ENCODE results near the gene SLC6A12. TPM values are rescaled to one million over a fixed set of nuclear protein-coding genes. Genes with fewer than 3 reads are reported as not detected.
"Not testable (repeated sequence)": the region's sequence is repeated elsewhere in the genome, so short reads cannot be mapped to it uniquely, and the experiment has no call there.

SLC6A12 gene
- total and polyA plus RNA-seq, 11 donors: 0.11 to 3.8 (median 0.86) TPM; not detected in 1

DNA sequence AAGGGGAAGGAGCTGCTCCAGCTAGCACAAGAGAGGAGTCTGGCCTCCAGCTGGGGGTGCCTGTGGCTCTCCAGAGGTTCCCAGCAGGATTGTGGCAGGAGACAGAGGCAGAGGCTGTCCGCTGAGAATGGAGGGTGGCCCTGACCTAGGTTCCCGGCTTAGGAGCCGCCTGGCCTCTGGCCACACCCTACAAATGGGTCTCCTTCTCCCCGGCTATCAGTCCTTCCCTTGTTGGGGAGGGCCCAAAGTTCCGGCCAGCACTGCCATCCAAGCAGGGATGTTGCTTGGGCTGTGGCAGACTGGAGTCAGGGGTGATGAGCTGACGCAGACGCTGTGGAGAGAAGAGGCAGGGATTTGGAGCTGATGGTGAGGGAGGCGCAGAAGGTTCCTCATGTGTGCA, 23.1 kb downstream of the SLC6A12 start:
- Histone ChIP-seq H3K9me3 (no peaks in the 10 kb centered on the region), H3K27me3 (no peaks in the 10 kb centered on the region), H3K4me3 (no peak overlapping the region), H3K36me3 (no peaks in the 10 kb centered on the region), H3K27ac (no peak overlapping the region), H3K4me1 (peaks cover 0 to 13% (median 7%) of the 10 kb centered on the region in 12 donors)
- peak in 1 of 5 donors; percentile 42 for DNase-seq
- TF ChIP-seq, protein P1, sequence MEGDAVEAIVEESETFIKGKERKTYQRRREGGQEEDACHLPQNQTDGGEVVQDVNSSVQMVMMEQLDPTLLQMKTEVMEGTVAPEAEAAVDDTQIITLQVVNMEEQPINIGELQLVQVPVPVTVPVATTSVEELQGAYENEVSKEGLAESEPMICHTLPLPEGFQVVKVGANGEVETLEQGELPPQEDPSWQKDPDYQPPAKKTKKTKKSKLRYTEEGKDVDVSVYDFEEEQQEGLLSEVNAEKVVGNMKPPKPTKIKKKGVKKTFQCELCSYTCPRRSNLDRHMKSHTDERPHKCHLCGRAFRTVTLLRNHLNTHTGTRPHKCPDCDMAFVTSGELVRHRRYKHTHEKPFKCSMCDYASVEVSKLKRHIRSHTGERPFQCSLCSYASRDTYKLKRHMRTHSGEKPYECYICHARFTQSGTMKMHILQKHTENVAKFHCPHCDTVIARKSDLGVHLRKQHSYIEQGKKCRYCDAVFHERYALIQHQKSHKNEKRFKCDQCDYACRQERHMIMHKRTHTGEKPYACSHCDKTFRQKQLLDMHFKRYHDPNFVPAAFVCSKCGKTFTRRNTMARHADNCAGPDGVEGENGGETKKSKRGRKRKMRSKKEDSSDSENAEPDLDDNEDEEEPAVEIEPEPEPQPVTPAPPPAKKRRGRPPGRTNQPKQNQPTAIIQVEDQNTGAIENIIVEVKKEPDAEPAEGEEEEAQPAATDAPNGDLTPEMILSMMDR (IDR thresholded peaks at IDR 0.05): no peak
- no peak for TF ChIP-seq POLR2A (IDR thresholded peaks at IDR 0.05)
- no peak for ATAC-seq
- intact Hi-C loops (cut with DNase I): no loop called here
- 91 to 95% (median 93%) methylated on average over 7 to 8 of the region's 8 CpGs for WGBS, 4 donors

DNA sequence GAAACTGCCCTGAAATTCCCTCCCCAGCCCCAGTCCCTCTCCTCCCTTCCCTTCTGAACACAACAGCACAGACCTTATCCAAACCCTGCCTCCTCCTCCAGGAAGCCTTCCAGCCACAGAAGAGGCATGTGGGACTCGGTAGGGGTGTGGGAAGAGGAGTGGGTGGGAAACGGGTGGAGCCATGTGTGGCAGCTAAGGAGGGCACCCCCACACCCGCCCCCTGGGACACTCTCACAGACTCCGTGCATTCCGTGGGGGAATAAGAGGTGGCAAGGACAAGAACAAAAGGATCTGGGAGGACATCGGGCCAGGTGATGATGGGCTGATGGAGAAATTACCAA, 24.4 kb downstream of the SLC6A12 start:
- Histone ChIP-seq H3K27me3 (no peaks in the 10 kb centered on the region), H3K36me3 (no peaks in the 10 kb centered on the region), H3K4me3 (peak overlapping the region in 2 of 12 donors; percentile 60), H3K4me1 (peaks cover 0 to 13% (median 7%) of the 10 kb centered on the region in 12 donors), H3K9me3 (no peaks in the 10 kb centered on the region), H3K27ac (peak overlapping the region in 1 of 12 donors; percentile 50)
- 67 to 76% (median 72%) methylated on average over 6 of the region's 6 CpGs for WGBS, 4 donors
- ATAC-seq (no peak), DNase-seq (peak in 2 of 5 donors; percentile 17 to 37)
- TF ChIP-seq, protein P1 (IDR thresholded peaks at IDR 0.05): no peak
- TF ChIP-seq POLR2A (IDR thresholded peaks at IDR 0.05): no peak
- intact Hi-C loops (cut with DNase I): no loop called here

DNA sequence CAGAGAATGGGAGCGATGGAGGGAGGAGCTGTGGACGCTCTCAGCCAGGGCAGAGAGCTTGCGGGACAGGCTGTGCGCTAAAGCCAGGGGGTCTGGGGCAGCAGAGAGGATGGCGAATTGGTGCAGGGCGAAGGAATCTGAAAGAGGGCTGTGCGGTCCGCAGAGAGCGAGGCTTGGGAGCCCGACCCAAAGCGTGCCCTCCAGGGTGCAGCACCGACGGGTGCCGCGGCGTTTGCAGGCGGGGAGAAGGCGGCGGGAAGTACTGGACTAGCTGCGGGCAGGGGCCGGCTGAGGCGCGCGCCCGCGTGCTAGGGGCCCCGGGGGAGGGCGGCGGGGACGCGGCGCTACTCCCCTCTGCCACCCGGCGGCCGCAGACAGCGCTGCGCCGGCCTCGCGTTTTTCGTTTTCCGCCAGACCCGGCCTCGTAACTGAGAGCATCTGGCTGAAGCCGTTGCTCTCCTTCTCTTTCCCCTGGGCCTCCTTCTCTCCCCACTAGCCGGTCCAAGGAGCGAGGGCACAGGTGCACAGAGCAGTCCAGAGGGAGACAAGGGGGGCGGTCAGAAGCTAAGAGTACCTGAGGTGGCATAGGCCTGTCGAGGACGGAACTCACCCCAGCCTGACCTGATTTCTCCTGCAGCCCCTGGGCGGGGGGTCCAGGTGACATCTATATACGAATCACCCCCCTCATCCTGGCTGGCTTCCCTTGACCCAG, 24.9 kb downstream of the SLC6A12 start:
- H3K36me3 ChIP-seq: no peaks in the 10 kb centered on the region
- intact Hi-C loops (cut with DNase I): no loop called here
- H3K4me3 ChIP-seq: peak overlapping the region in 11 of 12 donors; percentile 7 to 66 (median 54)
- WGBS, 4 donors: 8 to 13% (median 9%) methylated on average over 26 to 52 of the region's 52 CpGs
- H3K4me1 ChIP-seq: peaks cover 0 to 13% (median 7%) of the 10 kb centered on the region in 12 donors
- H3K27ac ChIP-seq: peak overlapping the region in 2 of 12 donors; percentile 44 to 50
- TF ChIP-seq, protein P1 (IDR thresholded peaks at IDR 0.05): peak; percentile 60 to 93 (median 91)
- TF ChIP-seq POLR2A (IDR thresholded peaks at IDR 0.05): no peak
- ATAC-seq: peak; percentile 72 to 92 (median 86)
- no peaks in the 10 kb centered on the region for H3K27me3 ChIP-seq
- DNase-seq: peak in 4 of 5 donors; percentile 63 to 83 (median 72)
- no peaks in the 10 kb centered on the region for H3K9me3 ChIP-seq

DNA sequence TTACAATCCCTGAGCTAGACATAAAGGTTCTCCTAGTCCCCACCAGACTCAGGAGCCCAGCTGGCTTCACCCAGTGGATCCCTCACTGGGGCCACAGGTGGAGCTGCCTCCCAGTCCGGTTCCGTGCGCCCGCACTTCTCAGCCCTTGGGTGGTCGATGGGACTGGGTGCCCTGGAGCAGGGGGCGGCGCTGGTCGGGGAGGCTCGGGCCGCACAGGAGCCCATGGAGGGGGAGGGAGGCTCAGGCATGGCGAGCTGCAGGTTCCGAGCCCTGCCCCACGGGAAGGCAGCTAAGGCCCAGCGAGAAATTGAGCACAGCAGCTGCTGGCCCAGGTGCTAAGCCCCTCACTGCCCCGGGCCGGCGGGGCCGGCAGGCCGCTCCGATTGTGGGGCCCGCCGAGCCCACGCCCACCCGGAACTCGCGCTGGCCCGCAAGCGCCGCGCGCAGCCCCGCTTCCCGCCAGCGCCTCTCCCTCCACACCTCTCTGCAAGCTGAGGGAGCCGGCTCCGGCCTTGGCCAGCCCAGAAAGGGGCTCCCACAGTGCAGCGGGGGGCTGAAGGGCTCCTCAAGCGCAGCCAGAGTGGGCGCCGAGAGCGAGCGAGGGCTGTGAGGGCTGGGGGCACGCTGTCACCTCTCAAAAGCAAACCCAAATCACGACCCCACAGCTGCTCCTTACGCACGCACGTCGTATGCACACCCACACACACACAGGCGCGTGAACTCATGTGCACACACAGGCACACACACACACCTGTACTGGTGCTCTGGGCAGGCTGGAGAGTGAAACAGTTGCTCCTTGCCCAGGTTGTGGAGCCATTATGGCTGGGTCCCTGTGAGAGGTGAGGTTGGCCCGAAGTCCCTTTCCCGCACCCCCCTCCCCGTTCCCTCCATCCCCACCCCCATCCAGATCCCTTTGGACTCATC, 25.7 kb downstream of the SLC6A12 start:
- H3K27me3 ChIP-seq; H3K9me3 ChIP-seq; H3K36me3 ChIP-seq; intact Hi-C loops (cut with DNase I): not testable (repeated sequence)
- Histone ChIP-seq H3K4me1 (peaks cover 0 to 13% (median 7%) of the 10 kb centered on the region in 12 donors), H3K4me3 (peak overlapping the region in 11 of 12 donors; percentile 7 to 66 (median 54)), H3K27ac (peak overlapping the region in 1 of 12 donors; percentile 44)
- 59 to 75% (median 65%) methylated on average over 15 to 53 of the region's 53 CpGs for WGBS, 4 donors
- peak in 1 of 5 donors; percentile 60 for DNase-seq
- peak in 1 of 4 donors; percentile 19 for ATAC-seq

Data from heart left ventricle (tissue), 16 donors.